Stomach smooth muscle (tissue), 2 donors: ENCODE measurements around the gene HECA.
"Not testable (repeated sequence)": the region's sequence is repeated elsewhere in the genome, so short reads cannot be mapped to it uniquely, and the experiment has no call there.

ENCODE experiments used
- H3K27ac ChIP-seq: one replicate; pipeline ENCODE4 v1.7.0; 2013; ENCODE audit warnings: mild to moderate bottlenecking, low read length, inconsistent platforms
- H3K27me3 ChIP-seq, 2 donors: one replicate each; pipeline ENCODE4 v1.7.0; 2013; ENCODE audit warnings: low read length in 2 of 2; ENCODE audit not compliant: insufficient read depth in 2 of 2, control insufficient read depth in 1 of 2
- H3K36me3 ChIP-seq, 2 donors: one replicate each; pipeline ENCODE4 v1.7.0; 2013; ENCODE audit warnings: low read length in 2 of 2; ENCODE audit not compliant: control insufficient read depth in 2 of 2, insufficient read depth in 2 of 2
- H3K4me1 ChIP-seq: one replicate; pipeline ENCODE4 v1.7.0; 2013; ENCODE audit warnings: low read length; ENCODE audit not compliant: control insufficient read depth, insufficient read depth
- H3K4me3 ChIP-seq, 2 donors: one replicate each; pipeline ENCODE4 v1.7.0; 2013; ENCODE audit warnings: low read length in 2 of 2
- H3K9ac ChIP-seq, 2 donors: one replicate each; pipeline ENCODE4 v1.7.0; 2013; ENCODE audit warnings: low read length in 2 of 2, mild to moderate bottlenecking in 1 of 2
- H3K9me3 ChIP-seq, 2 donors: one replicate each; pipeline ENCODE4 v1.7.0; 2013; ENCODE audit warnings: low read length in 2 of 2; ENCODE audit not compliant: control insufficient read depth in 2 of 2
- donor health status: healthy.
- donor health status: Pancreatic carcinoma.

The HECA gene

GRCh38 chr6:139205843-139206242 lies 71.0 kb downstream of the HECA start:
- no peak overlapping the region for H3K9ac ChIP-seq
- no peak overlapping the region for H3K4me3 ChIP-seq
- H3K36me3 ChIP-seq = no peaks in the 10 kb centered on the region
- no peak overlapping the region for H3K27ac ChIP-seq
- H3K27me3 ChIP-seq = no peaks in the 10 kb centered on the region
- H3K9me3 ChIP-seq = peaks cover 0 to 2% of the 10 kb centered on the region in 2 donors
- no peaks in the 10 kb centered on the region for H3K4me1 ChIP-seq

DNA sequence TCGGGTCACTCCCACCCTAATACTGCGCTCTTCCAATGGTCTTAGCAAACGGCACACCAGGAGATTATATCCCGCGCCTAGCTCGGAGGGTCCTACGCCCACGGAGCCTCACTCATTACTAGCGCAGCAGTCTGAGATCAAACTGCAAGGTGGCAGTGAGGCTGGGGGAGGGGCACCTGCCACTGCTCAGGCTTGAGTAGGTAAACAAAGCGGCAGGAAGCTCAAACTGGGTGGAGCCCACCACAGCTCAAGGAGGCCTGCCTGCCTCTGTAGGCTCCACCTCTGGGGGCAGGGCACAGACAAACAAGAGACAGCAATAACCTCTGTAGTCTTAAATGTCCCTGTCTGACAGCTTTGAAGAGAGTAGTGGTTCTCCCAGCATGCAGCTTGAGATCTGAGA lies 75.9 kb downstream of the HECA start:
- not testable (repeated sequence) for H3K27ac ChIP-seq, H3K9ac ChIP-seq, H3K4me1 ChIP-seq, H3K4me3 ChIP-seq, H3K27me3 ChIP-seq, H3K9me3 ChIP-seq, H3K36me3 ChIP-seq

DNA sequence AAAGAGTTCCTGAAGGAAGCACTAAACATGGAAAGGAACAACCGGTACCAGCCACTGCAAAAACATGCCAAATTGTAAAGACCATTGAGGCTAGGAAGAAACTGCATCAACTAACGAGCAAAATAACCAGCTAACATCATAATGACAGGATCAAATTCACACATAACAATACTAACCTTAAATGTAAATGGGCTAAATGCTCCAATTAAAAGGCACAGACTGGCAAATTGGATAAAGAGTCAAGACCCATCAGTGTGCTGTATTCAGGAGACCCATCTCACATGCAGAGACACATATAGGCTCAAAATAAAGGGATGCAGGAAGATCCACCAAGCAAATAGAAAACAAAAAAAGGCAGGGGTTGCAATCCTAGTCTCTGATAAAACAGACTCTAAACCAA lies 77.6 kb downstream of the HECA start:
- not testable (repeated sequence) for H3K36me3 ChIP-seq, H3K27me3 ChIP-seq

DNA sequence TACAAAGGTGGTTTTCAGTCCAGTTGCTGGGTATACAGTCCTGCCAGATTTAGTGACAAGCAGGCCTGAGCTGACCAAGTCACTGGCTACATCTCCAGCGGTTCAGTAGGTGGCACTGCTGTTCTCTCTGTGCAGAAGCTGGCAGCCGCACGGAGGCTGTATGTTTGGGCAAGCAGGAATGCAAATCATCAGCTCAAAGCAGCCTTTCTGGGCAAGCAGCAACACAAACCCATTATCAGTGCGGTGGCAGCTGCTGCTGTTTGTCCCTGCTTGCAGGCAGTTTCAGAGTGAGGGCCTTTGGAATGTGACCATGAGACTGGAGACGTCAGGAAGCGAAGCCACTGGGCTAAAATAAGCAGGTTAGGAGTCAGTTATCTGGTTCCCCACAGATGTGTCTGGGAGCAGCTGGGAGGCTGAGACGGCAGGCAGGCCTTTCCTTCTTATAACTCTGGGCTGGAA lies 84.4 kb downstream of the HECA start:
- Histone ChIP-seq H3K9ac (peak overlapping the region in 1 of 2 donors; percentile 29), H3K27ac (peak overlapping the region; percentile 49), H3K36me3 (no peaks in the 10 kb centered on the region), H3K9me3 (no peaks in the 10 kb centered on the region), H3K4me1 (peaks cover 9% of the 10 kb centered on the region), H3K4me3 (peak overlapping the region; percentile 29 to 57), H3K27me3 (no peaks in the 10 kb centered on the region)

More for the DNA sequence above, 77.6 kb downstream of the HECA start:
- not testable (repeated sequence) for H3K4me3 ChIP-seq, H3K4me1 ChIP-seq, H3K9me3 ChIP-seq, H3K9ac ChIP-seq, H3K27ac ChIP-seq

- peak overlapping the region in 1 of 2 donors; percentile 29 for H3K9ac ChIP-seq
Measured at GRCh38 chr6:139219746-139220145, 84.9 kb downstream of the HECA start.

DNA sequence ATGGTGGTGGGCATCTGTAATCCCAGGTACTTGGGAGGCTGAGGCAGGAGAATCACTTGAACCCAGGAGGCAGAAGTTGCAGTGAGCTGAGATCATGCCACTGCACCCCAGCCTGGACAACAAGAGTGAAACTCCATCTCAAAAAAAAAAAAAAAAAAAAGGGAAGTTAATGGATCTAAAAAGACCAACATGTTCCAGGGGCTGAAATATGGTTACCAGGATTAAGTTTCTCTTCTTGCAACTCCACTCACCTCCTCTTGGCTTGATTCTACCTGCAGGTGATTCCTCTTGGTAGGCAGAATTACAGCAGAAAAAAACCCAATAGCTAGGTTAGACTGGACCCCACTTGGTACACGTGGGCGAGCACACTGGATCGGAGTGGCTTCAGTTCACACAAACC lies 93.5 kb downstream of the HECA start:
- H3K27ac ChIP-seq, H3K4me1 ChIP-seq, H3K27me3 ChIP-seq, H3K9me3 ChIP-seq, H3K9ac ChIP-seq, H3K36me3 ChIP-seq, H3K4me3 ChIP-seq: not testable (repeated sequence)

More at GRCh38 chr6:139219746-139220145, 84.9 kb downstream of the HECA start:
- Histone ChIP-seq H3K4me1 (peaks cover 9% of the 10 kb centered on the region), H3K27ac (peak overlapping the region; percentile 49), H3K9me3 (no peaks in the 10 kb centered on the region), H3K36me3 (no peaks in the 10 kb centered on the region), H3K27me3 (no peaks in the 10 kb centered on the region), H3K4me3 (peak overlapping the region in 1 of 2 donors; percentile 29)
